ENCODE data around the gene CDC16. TPM values are rescaled to one million over a fixed set of nuclear protein-coding genes. Genes with fewer than 3 reads are reported as not detected.

The CDC16 gene
- total and polyA plus RNA-seq, 9 of the 15 experiments (the other 6 are each of a cell fraction or from before 2014, with no cell fraction given): 23.2 to 102 (median 51.6) TPM

GRCh38 chr13:114314074-114314912, 79.6 kb downstream of the CDC16 start, which contains the start of gene CHAMP1 (continued):
- TF ChIP-seq FOXM1 (IDR thresholded peaks at IDR 0.05; ENCODE audit: low read depth) (no peak), FOXM1 (CRISPR knock-in tag; IDR thresholded peaks at IDR 0.05; ENCODE audit: low read depth) (peak; percentile 48; the same call in 1 of the 2 replicates), SOX6 (IDR thresholded peaks at IDR 0.05) (peak; percentile 63), ESRRB (CRISPR knock-in tag; IDR thresholded peaks at IDR 0.05; ENCODE audit: borderline replicate concordance) (no peak), ZNF436 (CRISPR knock-in tag; IDR thresholded peaks at IDR 0.05) (no peak), ZNF592 (IDR thresholded peaks at IDR 0.05) (peak; percentile 44; the same call in 1 of the 2 replicates), KLF1 (tag; IDR thresholded peaks at IDR 0.05) (peak; percentile 96), TCFL5 (CRISPR knock-in tag; conservative IDR thresholded peaks at IDR 0.05) (no peak), ZBTB9 (CRISPR knock-in tag; IDR thresholded peaks at IDR 0.05) (peak; percentile 56; the same call in 1 of the 2 replicates), ZNF695 (CRISPR knock-in tag; IDR thresholded peaks at IDR 0.05) (no peak), TBP (optimal IDR thresholded peaks at IDR 0.05; ENCODE audit: low read depth, low read length) (peak; percentile 71), GABPB1 (CRISPR knock-in tag; IDR thresholded peaks at IDR 0.05) (peak; percentile 70; the same call in 1 of the 2 replicates), BCLAF1 (IDR thresholded peaks at IDR 0.05; ENCODE audit: borderline replicate concordance in 1 of 2, control insufficient read depth in 1 of 2, low read depth in 2 of 2, low read length in 1 of 2) (peak in 1 of 2 experiments; percentile 63; a peak in 1 of 4 replicates), XRCC3 (IDR thresholded peaks at IDR 0.05) (no peak), U2AF1 (optimal IDR thresholded peaks at IDR 0.05; ENCODE audit: low read depth, low read length) (peak; percentile 35), CBX1 (IDR thresholded peaks at IDR 0.05; ENCODE audit: low read depth) (peak; percentile 60; the same call in 1 of the 2 replicates), PML (IDR thresholded peaks at IDR 0.05; ENCODE audit: low read length) (peak; percentile 58; the same call in 1 of the 2 replicates), ETV1 (tag; conservative IDR thresholded peaks at IDR 0.05; ENCODE audit: low read depth) (0 out of 2 replicates have a peak, but pooled peaks have one; percentile 27), NONO (IDR thresholded peaks at IDR 0.05; ENCODE audit: low read depth in 2 of 2, low read length in 1 of 2) (peak; percentile 81 to 92)
